NT2/D1 (cell line): ENCODE data around the gene SLC27A1.
"Not testable (repeated sequence)": the region's sequence is repeated elsewhere in the genome, so short reads cannot be mapped to it uniquely, and the experiment has no call there.

Experiments used
- DNase-seq: peaks from one replicate; pipeline ENCODE4 v3.0.0-alpha.2; 2011; ENCODE audit warnings: low read depth, low spot score
- H3K27me3 ChIP-seq: 2 replicates; pipeline ENCODE4 v1.6.0; 2011; ENCODE audit warnings: mild to moderate bottlenecking; ENCODE audit not compliant: insufficient read length, insufficient read depth
- H3K36me3 ChIP-seq: 2 replicates; pipeline ENCODE4 v1.6.1; 2011; ENCODE audit warnings: mild to moderate bottlenecking, low read length, mixed read lengths; ENCODE audit not compliant: insufficient read depth, insufficient read length
- H3K4me1 ChIP-seq: 2 replicates; pipeline ENCODE4 v1.5.1; 2011; ENCODE audit not compliant: insufficient read depth, insufficient read length
- H3K4me3 ChIP-seq: 2 replicates; pipeline ENCODE4 v1.5.1; 2011; ENCODE audit warnings: low read depth; ENCODE audit not compliant: insufficient read length
- H3K9ac ChIP-seq: 2 replicates; pipeline ENCODE4 v1.6.0; 2011; ENCODE audit warnings: low read depth; ENCODE audit not compliant: insufficient read length
- H3K9me3 ChIP-seq: 2 replicates; pipeline ENCODE4 v1.5.1; 2011; ENCODE audit warnings: mild to moderate bottlenecking, low read length; ENCODE audit not compliant: insufficient read depth
- SUZ12 ChIP-seq: IDR thresholded peaks from 2 replicates; pipeline ENCODE4 v1.6.1; 2011; ENCODE audit not compliant: insufficient read length, insufficient read depth; ENCODE audit errors: extremely low read depth
- YY1 ChIP-seq: IDR thresholded peaks from 2 replicates; pipeline ENCODE4 v1.6.1; 2011; ENCODE audit not compliant: insufficient read length, insufficient read depth
- ZNF274 ChIP-seq: IDR thresholded peaks from 2 replicates; pipeline ENCODE4 v1.6.1; 2011; ENCODE audit warnings: mild to moderate bottlenecking, low read depth, low read length

SLC27A1 gene

DNA sequence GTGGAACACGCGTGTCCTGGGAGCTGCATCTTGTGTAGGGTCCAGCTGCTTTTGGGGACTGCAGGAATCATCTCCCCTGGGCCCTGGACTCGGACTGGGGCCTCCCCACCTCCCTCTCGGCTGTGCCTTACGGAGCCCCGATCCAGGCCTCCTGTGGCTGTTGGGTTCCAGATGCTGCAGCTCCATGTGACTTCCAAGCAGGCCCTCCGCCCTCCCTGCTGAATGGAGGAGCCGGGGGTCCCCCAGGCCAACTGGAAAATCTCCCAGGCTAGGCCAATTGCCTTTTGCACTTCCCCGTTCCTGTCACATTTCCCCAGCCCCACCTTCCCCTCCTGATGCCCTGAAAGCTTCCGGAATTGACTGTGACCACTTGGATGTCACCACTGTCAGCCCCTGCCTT, 34.9 kb downstream of the SLC27A1 start:
- no peak for DNase-seq
- no peaks in the 10 kb centered on the region; the same call in 1 of the 2 replicates for H3K9me3 ChIP-seq
- no peak overlapping the region for H3K4me3 ChIP-seq
- H3K4me1 ChIP-seq, result peaks cover 15% of the 10 kb centered on the region
- TF ChIP-seq ZNF274 (no peak), SUZ12 (no peak), YY1 (no peak)
- H3K27me3 ChIP-seq, result no peaks in the 10 kb centered on the region
- H3K9ac ChIP-seq, result no peak overlapping the region
- peaks cover 33% of the 10 kb centered on the region for H3K36me3 ChIP-seq

DNA sequence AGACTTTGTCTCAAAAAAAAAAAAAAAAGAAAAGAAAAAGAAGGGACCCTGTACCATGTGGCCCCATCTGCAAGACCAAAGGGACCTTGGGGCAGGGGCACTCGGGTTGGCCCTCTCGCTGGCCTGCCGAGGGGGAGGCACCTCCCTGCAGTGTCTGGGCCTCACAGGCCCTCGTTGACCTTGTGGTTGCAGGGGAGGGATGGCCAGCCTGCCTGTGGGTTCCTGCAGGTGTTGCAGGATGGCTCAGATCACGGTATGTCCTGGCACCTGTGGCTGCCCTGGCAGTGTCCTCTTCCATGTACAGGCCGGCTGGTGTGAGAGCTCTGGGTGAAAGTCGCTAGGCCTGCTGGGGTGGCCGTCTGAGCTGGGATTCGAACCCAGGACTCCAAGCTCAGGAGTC, 36.4 kb downstream of the SLC27A1 start:
- H3K36me3 ChIP-seq, result peaks cover 22% of the 10 kb centered on the region
- H3K27me3 ChIP-seq, result no peaks in the 10 kb centered on the region
- no peak overlapping the region for H3K4me3 ChIP-seq
- no peak overlapping the region for H3K9ac ChIP-seq
- DNase-seq, result no peak
- TF ChIP-seq YY1 (no peak), SUZ12 (no peak), ZNF274 (no peak)
- no peaks in the 10 kb centered on the region; the same call in 1 of the 2 replicates for H3K9me3 ChIP-seq
- H3K4me1 ChIP-seq, result peaks cover 9% of the 10 kb centered on the region

GRCh38 chr19:17508558-17508933, 38.2 kb downstream of the SLC27A1 start:
- DNase-seq, result not testable (repeated sequence)

DNA sequence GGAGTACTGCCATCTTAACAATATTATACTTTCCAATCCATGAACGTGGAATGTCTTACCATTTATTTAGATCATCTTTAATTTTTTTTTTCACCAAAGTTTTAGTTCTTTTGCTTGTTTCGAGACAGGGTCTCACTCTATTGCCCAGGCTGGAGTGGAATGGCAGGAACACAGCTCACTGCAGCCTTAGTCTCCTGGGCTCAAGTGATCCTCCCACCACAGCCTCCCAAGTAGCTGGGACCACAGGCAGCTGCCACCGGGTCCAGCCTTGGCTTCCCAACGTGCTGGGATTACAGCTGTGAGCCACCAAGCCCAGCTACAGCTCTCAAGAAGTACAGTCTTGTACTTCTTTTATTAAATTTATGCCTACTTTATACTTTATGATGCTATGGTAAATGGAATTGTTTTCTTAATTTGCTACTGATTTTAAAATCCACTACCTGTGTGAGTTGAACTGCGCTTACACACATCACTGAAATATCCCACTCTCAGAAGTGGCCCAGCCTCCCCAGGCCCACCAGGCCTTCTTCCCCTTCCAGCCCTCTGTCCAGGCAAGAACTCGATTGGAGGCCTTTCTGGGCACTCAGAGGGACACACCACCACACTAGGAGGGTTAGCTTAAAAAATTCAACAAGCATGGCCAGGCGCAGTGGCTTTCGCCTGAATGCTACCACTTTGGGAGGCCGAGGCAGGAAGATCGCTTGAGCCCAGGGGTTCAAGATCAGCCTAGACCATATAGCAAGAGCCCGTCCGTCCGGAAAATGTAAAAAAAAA, 40.1 kb downstream of the SLC27A1 start:
- peaks cover 35% of the 10 kb centered on the region for H3K36me3 ChIP-seq
- peak overlapping the region; percentile 98 for H3K9ac ChIP-seq
- no peaks in the 10 kb centered on the region for H3K27me3 ChIP-seq
- TF ChIP-seq SUZ12 (no peak), YY1 (no peak), ZNF274 (no peak)
- peaks cover 13% of the 10 kb centered on the region for H3K4me1 ChIP-seq
- no peak for DNase-seq
- peak overlapping the region; percentile 94 for H3K4me3 ChIP-seq
- no peaks in the 10 kb centered on the region; the same call in 1 of the 2 replicates for H3K9me3 ChIP-seq

More at GRCh38 chr19:17508558-17508933, 38.2 kb downstream of the SLC27A1 start:
- not testable (repeated sequence) for H3K9me3 ChIP-seq, H3K9ac ChIP-seq, H3K27me3 ChIP-seq, H3K4me3 ChIP-seq
- H3K4me1 ChIP-seq, result peaks cover 13% of the 10 kb centered on the region
- H3K36me3 ChIP-seq, result peaks cover 27% of the 10 kb centered on the region

DNA sequence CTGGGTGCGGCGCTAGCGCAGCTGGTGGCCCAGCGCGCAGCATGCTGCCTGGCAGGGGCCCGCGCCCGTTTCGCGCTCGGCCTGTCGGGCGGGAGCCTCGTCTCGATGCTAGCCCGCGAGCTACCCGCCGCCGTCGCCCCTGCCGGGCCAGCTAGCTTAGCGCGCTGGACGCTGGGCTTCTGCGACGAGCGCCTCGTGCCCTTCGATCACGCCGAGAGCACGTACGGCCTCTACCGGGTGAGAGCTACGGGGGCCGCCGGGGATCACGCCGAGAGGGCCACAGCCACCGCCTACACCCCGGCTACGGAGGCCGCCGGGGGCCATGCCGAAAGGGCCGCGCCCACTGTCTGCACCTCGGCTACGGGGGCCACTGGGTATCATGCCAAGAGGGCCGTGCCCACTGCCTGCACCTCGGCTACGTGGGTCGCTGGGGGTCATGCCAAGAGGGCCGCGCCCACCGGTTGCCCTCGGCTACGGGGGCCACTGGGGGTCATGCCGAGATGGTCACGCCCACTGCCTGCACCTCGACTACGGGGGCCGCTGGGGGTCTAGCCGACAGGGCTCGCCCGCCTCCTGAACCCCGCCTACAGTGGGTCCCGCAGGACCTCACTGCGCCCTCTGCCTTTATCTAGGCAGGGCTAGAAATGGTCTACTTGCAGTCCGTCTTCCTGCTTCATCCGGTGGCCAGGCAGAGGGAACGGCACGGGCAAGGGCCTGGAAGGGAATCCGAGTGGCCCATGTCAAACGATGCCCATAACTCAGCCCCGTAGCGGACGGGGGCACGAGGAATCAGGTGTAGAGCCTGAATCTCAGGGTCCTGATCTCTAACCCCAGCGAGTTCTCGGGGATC, 41.6 kb downstream of the SLC27A1 start:
- peak; percentile 75 for DNase-seq
- Histone ChIP-seq H3K9me3 (no peaks in the 10 kb centered on the region; the same call in 1 of the 2 replicates), H3K36me3 (peaks cover 46% of the 10 kb centered on the region), H3K4me3 (peak overlapping the region; percentile 94), H3K9ac (peak overlapping the region; percentile 98), H3K27me3 (no peaks in the 10 kb centered on the region), H3K4me1 (peaks cover 17% of the 10 kb centered on the region)
- TF ChIP-seq ZNF274 (no peak), YY1 (no peak), SUZ12 (no peak)

GRCh38 chr19:17512574-17512939, 42.2 kb downstream of the SLC27A1 start:
- TF ChIP-seq SUZ12 (no peak), ZNF274 (no peak), YY1 (no peak)
- no peaks in the 10 kb centered on the region for H3K27me3 ChIP-seq
- H3K4me3 ChIP-seq, result peak overlapping the region; percentile 94
- DNase-seq, result no peak
- peak overlapping the region; percentile 98 for H3K9ac ChIP-seq
- peaks cover 6% of the 10 kb centered on the region for H3K9me3 ChIP-seq
- H3K4me1 ChIP-seq, result peaks cover 17% of the 10 kb centered on the region
- H3K36me3 ChIP-seq, result peaks cover 51% of the 10 kb centered on the region

DNA sequence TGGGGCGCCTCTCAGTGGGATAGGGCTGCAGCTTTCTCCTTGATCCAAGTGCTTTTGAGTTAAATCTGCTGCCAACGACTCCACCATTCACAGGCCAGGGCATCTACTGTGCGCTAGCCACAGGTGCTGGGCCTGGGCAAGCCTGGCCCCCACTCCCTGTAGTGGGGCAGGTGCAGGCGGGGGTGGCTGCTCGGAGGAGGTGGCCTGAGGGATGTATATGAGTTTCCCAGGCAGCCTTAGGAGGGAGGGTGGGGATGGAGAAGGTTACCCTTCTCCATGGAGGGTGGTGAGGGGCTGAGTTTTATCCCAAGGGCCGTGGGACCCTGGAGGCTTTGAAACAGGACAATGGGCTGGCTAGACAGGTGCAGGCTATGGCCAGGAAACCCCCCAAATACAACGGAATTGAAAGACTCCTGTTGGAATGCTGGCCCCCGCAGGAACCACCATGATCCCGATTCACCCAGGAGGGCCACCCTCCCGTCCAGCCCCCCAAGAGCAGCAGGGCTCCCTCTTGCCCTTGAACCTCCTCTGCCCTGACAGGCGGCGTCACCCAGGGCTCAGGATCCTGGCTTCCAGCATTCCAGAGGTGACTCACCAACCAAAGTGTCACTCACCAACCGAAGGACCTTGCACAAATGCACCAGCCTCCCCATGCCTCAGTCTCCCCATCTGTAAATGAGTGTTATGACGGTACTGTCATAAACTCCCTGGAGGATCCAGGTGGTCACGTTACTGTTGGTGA, 45.3 kb downstream of the SLC27A1 start:
- Histone ChIP-seq H3K9ac (no peak overlapping the region), H3K4me3 (no peak overlapping the region), H3K9me3 (peaks cover 12% of the 10 kb centered on the region), H3K27me3 (no peaks in the 10 kb centered on the region), H3K4me1 (peaks cover 11% of the 10 kb centered on the region), H3K36me3 (peaks cover 56% of the 10 kb centered on the region)
- no peak for TF ChIP-seq YY1
- no peak for TF ChIP-seq ZNF274
- DNase-seq, result no peak
